GM12892 (cell line): Measurements from ENCODE around the gene SRGAP2.
"Not testable (repeated sequence)": the region's sequence is repeated elsewhere in the genome, so short reads cannot be mapped to it uniquely, and the experiment has no call there.

Experiments
- POLR2AphosphoS5 ChIP-seq: IDR thresholded peaks from 2 replicates; pipeline ENCODE4 v1.6.1; 2011; ENCODE audit warnings: low read depth, low read length, control low read depth
- TAF1 ChIP-seq: IDR thresholded peaks from 2 replicates; pipeline ENCODE4 v1.6.1; 2011; ENCODE audit warnings: low read depth, mild to moderate bottlenecking, control low read depth, low read length, borderline replicate concordance

GRCh38 chr1:206246129-206246886 lies 43.0 kb downstream of the SRGAP2 start:
- TF ChIP-seq TAF1, POLR2AphosphoS5: not testable (repeated sequence)
